AG10803 (cell line): Measurements from ENCODE around the gene HGF.
A peak's percentile ranks its signal among the peaks of the same experiment; 100 is the strongest.

ENCODE experiments used
- DNase-seq: peaks from one replicate; pipeline ENCODE4 v3.0.0; 2010; ENCODE audit warnings: low read depth
- H3K4me3 ChIP-seq: 2 replicates; pipeline ENCODE4 v1.5.1; 2011; ENCODE audit warnings: mild to moderate bottlenecking, low read length, control low read depth
- TF ChIP-seq, protein P1 (sequence below): conservative IDR thresholded peaks from 2 replicates; pipeline ENCODE4 v1.5.1; 2011; ENCODE audit warnings: mild to moderate bottlenecking, low read length, control low read depth, inconsistent platforms

HGF gene

GRCh38 chr7:81659697-81660395 is 110.0 kb downstream of the HGF start:
- TF ChIP-seq, protein P1, sequence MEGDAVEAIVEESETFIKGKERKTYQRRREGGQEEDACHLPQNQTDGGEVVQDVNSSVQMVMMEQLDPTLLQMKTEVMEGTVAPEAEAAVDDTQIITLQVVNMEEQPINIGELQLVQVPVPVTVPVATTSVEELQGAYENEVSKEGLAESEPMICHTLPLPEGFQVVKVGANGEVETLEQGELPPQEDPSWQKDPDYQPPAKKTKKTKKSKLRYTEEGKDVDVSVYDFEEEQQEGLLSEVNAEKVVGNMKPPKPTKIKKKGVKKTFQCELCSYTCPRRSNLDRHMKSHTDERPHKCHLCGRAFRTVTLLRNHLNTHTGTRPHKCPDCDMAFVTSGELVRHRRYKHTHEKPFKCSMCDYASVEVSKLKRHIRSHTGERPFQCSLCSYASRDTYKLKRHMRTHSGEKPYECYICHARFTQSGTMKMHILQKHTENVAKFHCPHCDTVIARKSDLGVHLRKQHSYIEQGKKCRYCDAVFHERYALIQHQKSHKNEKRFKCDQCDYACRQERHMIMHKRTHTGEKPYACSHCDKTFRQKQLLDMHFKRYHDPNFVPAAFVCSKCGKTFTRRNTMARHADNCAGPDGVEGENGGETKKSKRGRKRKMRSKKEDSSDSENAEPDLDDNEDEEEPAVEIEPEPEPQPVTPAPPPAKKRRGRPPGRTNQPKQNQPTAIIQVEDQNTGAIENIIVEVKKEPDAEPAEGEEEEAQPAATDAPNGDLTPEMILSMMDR: no peak
- no peak overlapping the region for H3K4me3 ChIP-seq
- DNase-seq: peak; percentile 7

GRCh38 chr7:81657551-81657950 is 112.3 kb downstream of the HGF start:
- TF ChIP-seq, protein P1: no peak
- DNase-seq: peak; percentile 7
- H3K4me3 ChIP-seq: no peak overlapping the region

GRCh38 chr7:81655271-81655670 is 114.6 kb downstream of the HGF start:
- TF ChIP-seq, protein P1: no peak
- no peak for DNase-seq
- H3K4me3 ChIP-seq: no peak overlapping the region

GRCh38 chr7:81652225-81652624 is 117.6 kb downstream of the HGF start:
- H3K4me3 ChIP-seq: no peak overlapping the region
- DNase-seq: no peak
- TF ChIP-seq, protein P1: no peak
